Femur (tissue), 1 donor: ENCODE results near the gene PHGDH.
"Not testable (repeated sequence)": the region's sequence is repeated elsewhere in the genome, so short reads cannot be mapped to it uniquely, and the experiment has no call there.

Source experiments
- DNase-seq: peaks from one replicate; pipeline ENCODE4 v3.0.0-alpha.2; 2017

The PHGDH gene

DNA sequence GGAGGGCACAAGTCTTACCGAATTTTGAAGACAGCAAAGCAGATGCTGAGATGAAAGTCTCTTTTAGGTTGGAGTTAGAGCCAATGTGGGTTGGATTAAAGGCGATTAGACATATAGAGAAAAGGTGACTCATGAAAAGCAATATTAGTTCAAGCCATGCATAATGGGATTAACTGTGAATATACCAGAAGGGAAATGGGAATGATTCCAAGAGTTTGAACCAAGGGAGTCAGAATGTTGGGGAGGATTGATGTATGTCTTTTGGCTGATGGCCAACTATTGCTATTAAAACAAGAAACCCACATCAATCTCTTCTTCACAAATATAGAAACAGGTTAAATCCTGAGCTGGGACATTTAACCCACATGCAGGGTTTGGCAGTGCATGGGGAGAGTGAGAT, 55.8 kb downstream of the PHGDH start:
- DNase-seq, result no peak

DNA sequence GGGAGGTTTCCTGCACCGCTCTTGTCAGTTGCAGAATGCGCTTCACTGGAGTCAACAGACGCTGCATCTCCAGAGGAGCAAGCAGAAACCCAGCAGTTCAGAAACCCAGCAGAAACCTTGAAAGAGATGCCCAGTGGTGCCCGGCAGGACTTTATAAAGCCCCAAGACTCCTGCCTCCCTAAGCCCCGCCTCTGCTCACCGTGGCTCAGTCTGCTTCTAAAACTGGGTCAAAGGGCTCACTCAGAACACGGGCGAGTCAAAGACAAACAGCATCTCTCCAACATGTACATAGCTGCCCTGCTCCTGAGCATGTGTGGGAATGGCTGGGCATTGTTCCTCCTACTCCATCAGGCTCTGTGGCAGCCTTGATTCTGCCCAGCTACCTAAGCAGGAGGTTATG, 57.0 kb downstream of the PHGDH start, which contains the start of gene HMGCS2:
Gene HMGCS2, minus strand, starts transcription at position 128 of the 400 bp plus-strand sequence. Its CDS starts 61 bp downstream, at position 67.
- no peak for DNase-seq

DNA sequence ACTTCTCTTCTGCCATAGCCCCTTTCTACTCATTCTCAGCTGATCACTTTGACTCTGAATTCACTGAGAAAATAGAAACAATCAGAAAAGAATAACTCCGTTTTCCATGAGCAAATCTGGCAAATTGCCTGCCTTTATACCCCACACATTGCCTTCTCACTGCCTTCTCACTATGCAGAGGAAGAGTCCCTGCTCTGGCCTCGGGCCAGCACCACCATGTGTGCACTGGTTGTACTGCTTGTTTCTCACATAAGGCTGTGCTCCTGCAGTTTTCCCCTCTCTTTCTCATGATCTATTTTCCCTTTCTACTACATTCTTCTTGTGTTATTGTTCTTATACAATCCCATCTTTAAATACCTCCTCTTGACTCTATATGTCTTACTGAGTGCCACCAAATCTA, 59.3 kb downstream of the PHGDH start:
- DNase-seq, result no peak

DNA sequence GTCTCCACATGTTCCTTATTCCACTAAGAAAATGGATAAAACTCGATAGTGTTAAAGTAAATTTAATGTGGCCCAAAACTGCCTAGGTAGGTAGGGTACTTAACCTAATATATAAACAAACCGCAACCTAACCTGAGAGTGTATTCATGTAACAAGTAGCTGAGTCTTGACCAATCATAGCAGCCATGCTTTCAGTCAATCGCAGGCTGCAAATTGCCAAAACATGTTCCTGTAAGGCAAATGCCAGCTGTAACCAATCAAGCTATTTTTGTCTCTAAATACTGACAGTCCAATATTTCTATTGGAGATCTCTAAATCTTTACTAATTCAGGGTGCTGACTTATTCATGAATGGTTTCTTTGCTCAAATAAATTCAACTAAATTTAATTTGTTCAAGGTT, 60.0 kb downstream of the PHGDH start:
- DNase-seq, result no peak

DNA sequence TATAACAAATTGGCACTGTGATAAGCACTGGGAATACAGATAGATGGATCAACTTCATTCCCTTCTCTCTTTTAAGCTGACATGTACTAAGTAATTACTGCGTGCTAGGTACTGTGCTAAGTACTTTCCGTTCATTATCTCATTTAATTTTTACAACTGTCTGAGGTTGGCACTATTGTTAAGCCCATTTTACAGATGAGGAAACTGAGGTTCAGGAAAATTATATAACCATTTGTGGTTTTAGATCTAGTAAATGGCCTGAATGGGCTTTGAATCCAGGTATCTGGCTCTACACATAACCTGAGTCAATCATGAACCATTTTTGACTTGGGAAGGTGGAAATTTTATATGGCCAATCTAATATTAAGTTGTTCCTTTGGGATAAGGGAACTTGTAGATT, 60.6 kb downstream of the PHGDH start:
- no peak for DNase-seq

DNA sequence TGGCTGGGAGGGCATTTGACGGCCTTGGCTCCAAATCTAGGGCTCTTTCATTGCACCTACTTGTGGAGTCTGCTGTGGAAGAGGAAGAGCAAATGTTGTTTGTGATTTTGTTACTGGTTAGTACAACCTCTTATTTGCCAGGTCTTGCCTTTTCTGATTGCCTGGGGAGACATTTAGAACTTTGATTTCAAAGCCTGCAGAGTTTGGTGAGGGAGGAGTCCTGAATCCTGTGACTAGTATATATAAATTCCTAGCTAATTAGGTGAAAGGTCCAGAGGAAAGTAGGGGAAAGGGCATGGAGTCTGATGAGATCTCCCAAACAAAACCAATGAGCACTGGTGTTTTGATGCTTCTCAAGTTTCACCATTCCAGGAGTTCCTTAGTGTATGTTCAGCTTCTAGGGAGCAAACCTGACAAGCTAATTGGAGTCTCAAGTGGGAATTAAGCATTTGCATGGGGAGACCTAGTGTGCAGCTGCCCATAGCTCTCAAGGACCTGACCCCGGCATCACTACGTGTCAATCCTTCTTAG, 62.0 kb downstream of the PHGDH start:
- no peak for DNase-seq

DNA sequence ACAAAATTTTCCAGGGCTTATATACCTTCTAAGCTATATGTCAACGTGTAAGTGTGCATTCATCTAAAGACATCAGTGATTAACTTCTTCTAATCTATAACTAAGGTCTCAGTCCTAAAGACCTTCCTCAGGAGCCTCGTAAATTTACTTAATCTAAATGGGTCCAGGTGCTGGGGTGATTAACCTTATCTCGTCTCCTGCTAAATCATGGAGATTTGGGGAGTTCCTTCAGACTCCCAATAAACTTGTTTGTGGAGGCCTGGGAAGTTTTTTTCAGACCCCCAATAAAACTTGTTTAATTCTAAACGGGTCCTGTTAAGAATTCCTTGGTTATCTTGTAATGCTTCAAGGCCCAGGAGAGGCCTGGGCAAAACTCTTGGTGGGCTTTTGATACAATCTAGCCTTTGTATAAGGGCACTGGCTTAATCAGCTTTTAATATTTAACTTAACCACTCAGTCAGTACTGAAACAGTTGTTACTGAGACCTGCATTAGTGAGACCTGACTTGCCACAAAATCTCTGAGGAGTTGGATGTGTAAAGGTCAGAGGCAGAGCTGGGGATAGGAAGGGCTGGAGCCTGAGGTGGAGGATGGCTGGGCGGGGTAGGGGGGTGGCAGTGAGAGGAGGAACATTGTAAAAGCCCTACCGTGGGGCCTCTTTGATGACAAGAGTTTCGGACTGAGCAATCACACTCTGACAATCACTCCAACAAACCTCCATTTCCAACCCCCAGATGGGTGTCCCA, 63.2 kb downstream of the PHGDH start:
- no peak for DNase-seq

DNA sequence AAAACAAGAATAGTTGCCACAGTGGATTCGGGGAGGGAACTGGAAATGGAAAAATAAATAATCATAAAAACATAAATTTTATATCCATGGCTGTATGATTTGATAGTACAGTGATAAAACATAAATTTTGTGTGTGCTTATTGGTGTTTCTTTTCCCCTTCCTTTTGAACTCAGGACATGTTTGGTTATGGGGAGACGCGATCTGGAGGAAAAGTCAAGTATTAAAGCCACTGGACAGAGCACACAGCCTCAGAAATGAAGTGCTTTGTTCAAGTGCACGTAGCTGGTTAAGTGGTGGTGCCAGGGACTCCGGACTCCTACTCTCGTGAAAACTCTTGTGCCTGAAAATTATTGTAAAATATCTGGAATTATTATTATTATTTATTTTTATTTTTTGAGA, 66.6 kb downstream of the PHGDH start:
- no peak for DNase-seq

DNA sequence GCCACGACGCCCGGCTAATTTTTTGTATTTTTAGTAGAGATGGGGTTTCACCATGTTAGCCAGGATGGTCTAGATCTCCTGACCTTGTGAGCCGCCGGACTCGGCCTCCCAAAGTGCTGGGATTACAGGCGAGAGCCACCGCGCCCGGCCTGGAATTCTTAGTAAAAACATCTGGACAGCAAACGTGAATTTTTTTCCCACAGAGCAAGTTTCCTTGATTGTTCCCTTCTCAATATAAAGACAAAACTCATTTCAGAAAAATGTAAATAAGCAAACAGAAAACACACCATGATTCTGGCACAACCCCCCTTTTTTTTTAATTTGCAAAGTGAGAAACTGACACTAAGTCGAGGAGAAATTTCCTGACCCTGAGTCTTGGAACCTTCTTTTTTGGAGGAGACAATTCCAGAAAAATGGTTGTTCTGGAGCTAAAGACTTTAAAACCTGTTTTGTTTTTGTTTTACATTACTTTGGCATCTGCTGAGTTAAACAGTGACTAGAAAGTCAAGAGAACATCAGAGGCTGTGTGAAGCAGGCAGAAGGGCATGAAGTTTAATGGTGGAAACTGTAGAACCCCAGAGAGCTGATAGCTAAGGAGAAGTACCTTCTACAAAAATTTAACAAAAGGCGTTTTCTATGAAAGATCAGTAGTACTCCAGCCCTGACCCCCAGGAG, 67.3 kb downstream of the PHGDH start:
- no peak for DNase-seq

DNA sequence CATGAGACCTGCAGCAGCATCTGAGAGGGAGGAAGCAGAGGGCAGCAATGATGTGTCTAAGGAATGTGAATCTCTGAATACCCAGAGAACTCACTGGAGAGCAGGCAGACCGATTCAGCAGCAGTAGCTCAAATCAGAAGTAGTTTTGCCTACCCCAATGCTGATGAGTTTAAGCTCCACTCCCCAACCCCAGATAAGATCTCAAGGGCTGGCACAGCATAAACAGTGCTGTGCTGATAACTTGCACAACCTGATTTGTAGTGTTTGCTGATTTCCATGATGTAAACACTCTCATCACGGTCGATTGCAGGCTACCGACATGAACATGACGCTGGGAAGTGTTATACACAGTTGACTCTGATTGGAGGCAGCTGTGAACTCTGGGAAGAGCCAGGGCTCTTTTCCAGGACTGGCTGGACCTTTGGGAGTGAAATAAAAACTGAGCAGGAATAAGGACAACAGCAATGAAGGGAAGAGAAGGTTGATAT, 68.2 kb downstream of the PHGDH start:
- DNase-seq, result peak; percentile 65

DNA sequence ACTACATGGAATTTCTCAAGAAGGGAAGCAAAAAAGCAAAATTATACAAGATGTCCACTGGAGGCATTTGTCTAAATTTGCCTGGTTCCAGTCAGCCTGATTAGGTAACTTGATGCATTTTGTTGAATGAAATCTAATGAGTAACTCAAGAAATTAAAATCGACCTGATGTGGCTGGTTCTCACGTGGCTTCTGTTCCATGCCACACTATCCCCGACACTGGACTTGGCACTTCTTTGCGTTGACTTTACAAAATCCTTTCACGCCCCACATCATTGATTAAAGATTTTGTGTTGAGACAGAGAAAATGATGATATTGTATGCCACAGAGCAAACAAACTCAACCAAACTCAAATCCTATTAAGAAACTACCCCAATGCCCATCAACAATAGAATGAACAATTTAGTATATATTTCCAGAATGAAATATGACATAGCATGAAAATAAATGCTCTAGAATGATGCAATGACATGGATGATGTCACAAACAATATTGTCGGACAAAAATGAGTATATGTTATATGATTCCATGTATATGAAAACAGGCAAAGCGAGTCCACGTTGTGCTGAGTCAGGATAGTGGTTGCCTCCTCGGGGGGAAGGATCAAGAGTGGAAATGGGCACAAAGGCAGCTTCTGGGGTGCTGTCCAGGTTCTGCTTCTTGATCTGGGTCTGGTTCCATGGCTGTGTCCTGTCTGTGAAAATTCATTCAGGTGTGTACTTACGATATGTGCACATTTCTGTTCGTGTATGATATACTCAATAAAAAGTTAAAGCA, 69.9 kb downstream of the PHGDH start:
- DNase-seq, result no peak

DNA sequence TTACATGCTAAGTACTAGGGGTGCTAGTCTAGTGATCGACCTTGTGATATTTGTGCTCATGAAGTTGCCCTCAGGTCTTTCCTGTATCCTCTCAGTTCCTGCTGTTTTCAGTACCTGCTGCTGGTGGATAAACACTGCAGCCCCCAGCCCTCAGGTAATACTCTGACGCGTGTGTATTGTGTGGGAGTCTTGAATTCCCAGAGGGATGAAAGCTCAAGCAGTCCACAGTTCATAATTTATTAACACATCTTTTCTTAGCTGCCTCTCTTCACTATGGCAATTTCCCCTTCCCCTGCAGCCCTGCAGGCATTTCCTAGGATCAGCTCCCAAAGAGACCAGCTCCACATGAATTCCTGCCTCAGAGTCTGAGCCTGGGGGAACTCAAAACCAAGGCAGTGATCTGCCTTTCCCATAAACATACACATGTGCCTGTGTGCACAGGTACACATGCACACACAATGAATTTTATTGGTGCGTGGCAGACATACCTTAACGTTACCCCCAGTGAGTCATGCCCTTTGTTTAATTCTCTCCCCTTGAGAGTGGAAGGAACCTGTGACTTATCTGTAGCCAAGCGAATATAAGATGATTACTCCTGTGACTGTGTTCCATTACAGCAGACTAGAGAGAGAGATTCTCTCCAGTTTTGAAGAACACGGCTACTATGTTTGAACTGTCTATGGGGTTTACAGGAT, 71.0 kb downstream of the PHGDH start:
- no peak for DNase-seq

DNA sequence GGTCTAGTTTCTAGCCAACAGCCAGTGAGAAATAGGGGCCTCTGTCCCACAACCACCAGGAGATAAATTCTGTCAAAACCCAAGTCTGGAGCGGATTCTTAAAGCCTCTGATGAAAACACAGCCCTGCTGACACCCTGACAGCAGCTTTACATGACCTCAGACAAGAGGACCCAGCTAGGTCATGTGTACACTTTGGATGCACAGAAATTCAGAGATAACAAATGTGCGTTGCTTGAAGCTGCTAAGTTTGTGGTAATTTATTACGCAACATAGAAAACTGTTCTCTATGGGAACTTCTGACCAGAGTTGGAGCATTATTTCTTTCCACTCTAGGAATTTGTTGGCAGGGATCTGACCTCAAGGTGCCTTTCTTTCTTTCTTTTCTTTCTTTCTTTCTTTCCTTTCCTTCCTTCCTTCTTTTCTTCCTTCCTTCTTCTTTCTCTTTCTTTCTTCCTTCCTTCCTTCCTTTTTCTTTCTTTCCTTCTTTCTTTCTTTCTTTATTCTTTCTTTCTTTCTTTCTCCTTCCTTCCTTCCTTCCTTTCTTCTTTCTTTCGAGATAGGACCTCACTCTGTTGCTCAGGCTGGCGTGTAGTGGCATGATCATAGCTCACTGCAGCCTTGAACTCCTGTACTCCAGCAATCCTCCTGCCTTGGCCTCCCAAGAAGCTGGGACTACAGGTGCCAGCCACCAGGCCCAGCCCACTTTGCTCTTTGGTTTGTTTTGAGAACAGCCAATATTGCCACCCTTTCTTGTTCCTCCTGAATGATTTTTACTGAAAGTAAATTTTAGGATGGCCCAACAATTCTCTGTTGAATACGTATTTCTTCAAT, 71.8 kb downstream of the PHGDH start:
- DNase-seq, result no peak

DNA sequence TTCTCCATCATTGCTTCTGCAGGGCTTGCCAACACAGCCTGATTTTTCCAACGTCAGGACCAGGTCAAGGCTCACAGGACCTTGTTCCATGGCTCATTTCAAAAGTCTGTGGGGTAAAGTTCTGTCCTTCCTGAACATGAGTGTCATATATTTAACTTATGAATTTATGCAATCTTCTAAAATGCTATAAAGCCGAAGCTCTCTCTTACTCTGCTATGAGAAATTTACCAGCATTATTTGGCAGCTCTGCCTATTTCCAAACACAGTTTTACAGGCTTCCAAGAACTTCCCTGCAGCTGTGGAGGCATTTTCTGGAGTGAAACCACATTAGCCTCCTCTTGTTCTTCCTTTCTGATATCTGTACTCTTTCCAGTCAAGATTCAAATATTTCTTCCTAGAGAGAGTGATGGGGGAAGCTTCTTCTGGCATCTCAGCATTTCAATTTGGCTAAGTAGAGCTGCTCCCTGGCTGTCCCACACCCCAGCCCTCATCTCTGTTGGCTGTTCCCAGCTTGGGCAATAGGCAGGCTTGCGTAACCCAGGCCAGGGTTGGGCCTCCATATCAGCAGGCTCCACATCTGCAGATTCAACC, 72.6 kb downstream of the PHGDH start:
- peak; percentile 41 for DNase-seq

DNA sequence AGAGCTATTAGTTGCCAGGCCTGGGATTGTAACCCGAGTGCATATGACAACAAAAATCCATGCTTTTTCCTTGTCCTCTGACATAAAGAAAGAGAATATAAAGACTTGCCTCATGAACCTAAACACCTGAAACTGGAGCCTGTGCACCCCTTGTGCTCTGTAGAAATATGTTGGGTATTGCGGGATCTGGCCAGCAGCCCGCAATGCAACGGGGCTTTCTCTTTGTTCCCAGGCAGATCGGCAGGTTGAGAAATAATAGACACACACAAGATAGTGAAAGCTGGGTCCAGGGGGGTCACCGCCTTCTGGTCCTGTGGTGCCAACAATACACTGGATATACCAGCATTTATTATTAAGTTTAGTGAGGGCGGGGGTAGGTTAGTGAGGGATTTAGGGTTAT, 74.3 kb downstream of the PHGDH start:
- DNase-seq, result not testable (repeated sequence)

DNA sequence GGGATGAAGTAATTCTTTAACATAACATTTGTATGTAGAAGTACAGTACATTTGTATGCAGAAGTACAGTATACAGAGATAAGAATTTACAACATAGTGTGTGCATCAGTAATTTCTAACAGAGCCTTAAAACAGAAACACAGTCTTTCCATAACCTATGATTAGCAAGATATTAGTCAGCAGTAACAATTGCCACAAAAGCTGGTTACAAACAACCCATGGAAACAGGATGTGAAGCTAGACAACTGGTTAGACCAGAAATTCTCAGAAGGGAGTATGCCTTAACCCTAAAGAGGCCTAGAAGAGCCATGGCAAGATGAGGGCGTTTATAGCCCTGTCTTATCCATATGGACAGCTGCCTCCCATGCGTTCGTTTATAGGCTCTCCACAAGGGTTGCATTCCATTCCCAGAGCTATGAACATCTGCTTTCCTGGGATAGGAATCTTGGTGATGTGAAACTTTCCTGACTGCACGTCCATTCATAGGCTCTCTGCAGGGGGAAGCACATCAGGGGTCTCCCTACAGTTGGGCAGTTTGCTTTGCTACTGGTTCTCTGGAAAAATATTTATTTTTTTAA, 74.8 kb downstream of the PHGDH start:
- not testable (repeated sequence) for DNase-seq

DNA sequence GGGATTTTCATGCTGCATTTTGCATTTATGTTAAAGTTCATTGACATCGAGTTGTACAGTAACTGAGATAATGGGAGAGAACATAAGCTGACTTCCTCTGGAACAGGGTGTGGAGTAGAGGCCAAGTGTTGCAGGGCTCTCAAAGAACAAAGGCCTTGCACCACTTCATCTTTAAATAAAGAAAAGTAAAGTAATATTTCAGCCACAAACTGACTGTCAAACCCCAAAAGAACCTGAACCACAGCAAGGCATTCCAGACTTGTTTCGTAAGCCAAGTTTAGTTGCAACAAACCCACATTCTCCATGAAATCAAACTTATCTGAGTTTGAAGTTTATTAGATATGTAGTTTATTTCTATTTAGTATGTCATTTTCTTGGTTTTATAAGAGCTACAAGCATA, 76.0 kb downstream of the PHGDH start:
- DNase-seq, result no peak

DNA sequence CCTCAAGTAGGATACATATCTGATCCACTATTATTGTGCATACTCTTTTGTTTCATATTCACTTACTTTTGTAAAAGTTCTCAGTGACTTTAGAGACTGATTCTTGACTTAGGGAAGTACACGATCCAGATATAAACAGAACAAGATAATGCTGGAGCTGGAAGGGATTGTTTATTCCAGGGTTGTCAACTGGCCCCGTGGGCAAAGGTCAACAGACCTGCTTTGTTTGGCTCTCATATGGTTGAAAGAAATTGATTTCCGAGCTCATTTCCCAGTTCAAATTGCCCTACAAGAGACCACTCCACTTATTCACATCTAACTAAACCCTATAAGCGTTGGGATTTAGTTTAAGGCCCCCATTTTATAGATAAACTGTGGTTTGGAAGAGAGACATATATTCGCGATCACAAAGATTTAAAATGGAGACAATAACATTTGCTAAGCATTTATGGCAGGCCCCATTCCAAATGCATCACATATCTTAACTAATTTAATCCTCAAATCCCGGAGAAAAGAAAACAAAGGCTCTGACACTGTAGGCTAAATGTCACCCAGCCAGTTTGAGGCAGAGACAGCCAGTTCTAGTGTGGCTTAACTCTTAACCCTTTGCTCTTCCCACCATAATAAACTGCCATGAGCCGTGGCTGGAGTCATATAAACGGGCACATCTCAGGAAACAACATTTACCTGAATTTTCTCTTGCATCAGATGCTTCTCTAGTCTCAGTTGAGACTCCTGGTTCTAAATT, 78.9 kb downstream of the PHGDH start:
- no peak for DNase-seq

DNA sequence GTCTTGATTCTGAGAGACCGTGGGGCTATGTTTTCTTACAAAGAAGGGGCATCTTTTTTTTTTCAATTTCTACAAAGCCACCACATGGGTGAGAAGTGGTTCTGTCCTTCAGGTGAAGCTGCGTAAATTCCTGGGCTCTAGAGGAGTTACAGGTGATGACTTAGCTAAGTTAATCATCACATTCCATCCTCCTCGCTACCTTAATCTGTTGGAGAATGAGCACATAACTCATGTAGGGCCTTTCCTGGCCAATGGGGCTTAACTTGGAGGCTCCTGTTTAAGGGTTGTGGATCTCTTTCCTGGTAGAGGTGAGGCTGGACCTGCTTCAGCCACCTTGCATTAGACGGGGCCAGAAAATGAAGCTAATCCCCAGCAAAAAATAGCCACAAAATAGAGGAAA, 79.6 kb downstream of the PHGDH start:
- no peak for DNase-seq
